OCI-LY7 (cell line): ENCODE measurements around the gene DLEU7.

ENCODE experiments used
- CTCF ChIP-seq: fragments of 200-600 bp; sonication (generic); conservative IDR thresholded peaks from 2 replicates; pipeline ENCODE4 v1.5.1; 2014; ENCODE audit warnings: mild to moderate bottlenecking, antibody characterized with exemption, low read length, moderate library complexity, mixed read lengths
- EZH2phosphoT487 ChIP-seq: fragments of 200-600 bp; sonication (generic); IDR thresholded peaks from 2 replicates; pipeline ENCODE4 v1.6.1; 2018; ENCODE audit warnings: low read depth, borderline replicate concordance, mild to moderate bottlenecking, mixed run types, antibody characterized with exemption, low read length, moderate library complexity, mixed read lengths

DNA sequence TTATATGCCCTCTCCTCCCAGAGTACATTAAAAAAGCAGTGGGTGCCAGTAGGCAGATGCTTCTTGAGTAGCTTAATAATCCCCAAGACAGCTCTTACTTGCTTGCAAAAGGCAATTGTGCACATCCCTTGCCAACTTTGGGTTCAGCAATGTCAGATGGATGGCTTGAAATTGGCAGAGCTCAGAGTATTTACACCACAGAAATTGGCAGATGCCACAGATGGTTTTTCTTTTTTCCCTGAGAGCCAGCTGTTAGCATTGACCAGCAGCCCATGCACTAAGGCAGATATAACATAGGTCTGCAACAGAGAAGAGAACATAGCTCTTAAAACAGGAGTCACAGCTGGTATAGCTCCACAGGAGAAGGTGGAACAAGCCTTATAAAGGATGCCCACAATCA, 47.7 kb upstream of the DLEU7 start:
- no peak for TF ChIP-seq CTCF
- TF ChIP-seq EZH2phosphoT487 = no peak
